ENCODE results near the gene PPP1R15B.

Gene PPP1R15B

DNA sequence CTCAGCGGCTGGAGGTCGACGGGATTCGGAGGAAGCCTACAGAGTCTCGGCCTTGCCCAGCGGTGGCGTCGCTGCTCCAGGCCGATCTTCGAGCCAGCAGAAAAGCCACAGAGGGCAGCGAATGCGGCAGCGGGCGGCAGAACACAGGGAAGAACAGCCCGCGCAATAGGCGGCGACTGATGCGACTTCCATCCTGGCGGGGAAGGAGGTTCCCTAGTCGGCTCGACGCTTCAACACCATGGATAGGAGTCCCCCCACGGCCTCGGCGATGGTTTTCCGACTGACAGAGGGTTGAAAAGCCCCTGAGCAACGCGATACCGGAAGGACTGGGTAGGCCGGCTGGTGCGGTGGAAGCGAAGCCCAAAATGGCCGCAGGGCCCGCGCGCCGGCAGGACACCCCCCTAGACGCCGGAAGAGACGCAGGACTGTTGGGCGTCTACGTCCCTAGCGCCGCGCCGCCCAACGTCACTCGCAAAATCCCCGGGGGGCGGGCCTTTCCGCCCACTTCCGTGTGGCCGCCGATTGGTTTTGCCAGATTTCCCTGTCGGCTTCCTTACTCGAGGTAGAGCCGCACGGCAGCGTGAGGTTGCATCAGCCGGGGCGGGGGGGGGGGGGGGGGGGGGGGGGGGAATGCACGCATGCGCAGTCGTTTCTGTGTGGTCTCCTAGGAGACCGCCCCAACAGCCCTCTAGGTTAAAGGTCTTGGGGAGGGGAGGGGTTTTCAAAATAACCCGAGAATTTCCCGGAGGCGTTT, at the start of gene PPP1R15B:
TSS of gene PPP1R15B (minus strand) at position 367 of the 754 bp plus-strand sequence. CDS start 406 bp downstream, outside the sequence.
- DNase-seq: peak; percentile 100

GRCh38 chr1:204460346-204460745, 48.7 kb upstream of the PPP1R15B start:
- no peak for DNase-seq

GRCh38 chr1:204459706-204460105, 48.1 kb upstream of the PPP1R15B start:
- DNase-seq: no peak

GRCh38 chr1:204457666-204458065, 46.0 kb upstream of the PPP1R15B start:
- no peak for DNase-seq

DNA sequence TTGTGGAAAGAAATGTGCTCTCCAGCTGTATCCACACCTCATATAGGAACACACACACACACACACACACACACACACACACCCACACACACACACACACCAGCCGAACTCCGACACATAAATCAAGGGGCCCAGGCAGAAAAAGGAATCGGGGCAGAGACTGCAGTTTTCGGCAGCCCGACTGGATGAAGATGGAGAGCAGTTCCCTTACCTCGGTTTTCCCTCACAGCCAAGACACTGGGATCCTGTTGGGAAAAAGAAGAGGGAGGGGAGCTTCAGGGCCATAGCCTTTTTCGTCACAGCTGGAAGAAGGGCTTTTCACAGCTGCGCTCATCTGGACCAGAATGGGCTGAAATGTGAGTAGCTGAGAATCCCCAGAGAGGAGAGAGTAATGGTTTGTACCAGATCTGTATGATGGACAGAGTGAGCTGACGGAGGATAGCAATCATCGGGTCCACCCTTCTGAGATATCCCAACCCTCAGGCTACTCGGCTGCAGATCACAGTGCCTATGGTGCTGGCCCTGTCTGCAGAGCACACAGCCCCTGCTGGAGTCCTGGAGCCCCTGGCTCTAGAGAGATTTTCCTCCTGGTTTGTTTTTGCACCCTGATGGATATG, 45.3 kb upstream of the PPP1R15B start:
- DNase-seq: peak; percentile 91

DNA sequence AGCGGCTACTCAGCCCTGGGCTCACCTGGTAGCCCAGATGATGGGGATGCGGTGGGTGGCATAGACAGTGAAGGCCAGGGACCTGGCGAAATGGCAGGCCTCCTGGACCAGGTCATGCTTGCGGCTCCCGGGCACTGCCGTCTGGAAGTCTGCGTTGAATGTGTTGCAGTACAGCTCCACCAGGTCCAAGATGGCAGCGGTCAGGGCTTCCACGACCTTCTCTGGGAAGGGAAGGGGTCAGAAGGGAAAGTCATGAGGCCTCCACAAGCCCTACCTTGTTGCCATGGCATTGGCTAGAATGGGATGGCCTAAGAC, 44.2 kb upstream of the PPP1R15B start:
- no peak for DNase-seq

DNA sequence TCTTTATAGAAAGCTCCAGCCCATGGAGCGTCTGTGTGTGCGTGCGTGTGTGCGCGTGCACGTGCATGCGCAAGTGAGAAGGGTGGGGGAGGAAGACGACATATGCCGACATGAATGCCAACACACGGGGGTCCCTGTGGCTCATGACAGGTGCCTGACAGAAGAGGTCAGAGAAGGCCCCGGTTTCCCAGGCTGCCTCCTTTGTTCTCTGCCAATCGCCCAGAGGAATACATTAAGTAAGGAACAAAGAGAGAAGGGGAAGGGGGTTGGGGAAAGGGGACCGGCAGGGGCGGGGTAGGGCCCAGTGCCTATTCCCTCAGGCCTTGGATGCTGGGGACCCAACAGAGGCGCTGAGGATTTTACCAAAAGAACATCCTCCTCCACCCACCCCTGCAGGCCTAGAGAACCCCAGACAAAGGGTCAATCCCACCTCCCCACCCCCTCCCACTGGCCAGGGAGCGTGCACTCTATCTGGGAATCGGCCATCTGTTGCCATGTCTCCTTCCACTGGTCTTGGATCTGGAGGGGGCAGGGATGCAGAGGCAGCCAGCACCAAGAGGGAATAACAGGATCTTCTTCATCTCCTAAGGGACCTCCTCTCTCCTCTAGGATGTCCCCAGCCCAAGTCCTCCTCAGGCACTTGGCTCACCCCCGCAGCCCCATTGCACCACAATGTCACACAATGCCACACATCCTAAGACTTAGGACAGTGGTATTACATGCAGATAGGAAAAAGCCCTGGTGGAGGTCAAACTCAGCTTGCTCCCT, 43.6 kb upstream of the PPP1R15B start:
- no peak for DNase-seq

GRCh38 chr1:204454476-204454875, 42.9 kb upstream of the PPP1R15B start:
- DNase-seq: no peak

- DNase-seq: no peak
Measured at GRCh38 chr1:204453141-204453772, 41.6 kb upstream of the PPP1R15B start.

DNA sequence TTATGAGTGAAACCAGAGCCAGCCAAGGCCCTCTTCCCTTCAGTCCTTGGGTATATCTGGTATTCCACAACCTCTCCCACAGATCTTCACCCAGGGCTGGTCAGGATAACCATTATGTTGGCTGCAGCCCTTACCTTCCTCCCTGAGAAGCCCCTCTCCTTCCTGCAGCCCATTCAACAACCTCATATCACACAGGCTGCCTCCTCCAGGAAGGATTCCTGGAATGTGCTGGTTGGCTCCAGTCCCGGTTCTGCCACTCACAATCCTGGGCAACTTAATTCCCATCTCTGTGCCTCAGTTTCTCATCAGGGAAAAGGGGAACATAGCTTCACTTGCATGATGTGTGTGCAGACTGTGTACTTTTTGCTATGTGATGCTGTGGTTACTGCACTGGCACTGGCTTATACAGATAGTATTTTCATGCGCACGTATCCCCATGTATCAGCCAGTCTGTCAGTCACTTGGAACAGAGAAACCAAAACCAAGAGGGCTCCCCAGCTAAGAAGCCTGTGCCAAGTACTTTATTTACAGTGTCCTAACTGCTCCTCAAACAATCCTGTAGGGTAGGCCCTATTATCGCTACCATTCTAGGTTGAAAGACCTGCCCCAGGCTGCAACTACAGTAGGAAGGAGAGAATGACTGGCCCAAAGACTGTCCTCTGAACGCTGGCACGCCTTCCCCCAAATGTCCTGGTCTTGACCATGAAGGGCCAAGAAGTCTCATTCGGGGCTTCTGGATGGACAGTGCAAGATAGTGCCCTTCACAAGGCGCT, 39.9 kb upstream of the PPP1R15B start:
- DNase-seq: no peak

- peak; percentile 60 for DNase-seq
Measured at GRCh38 chr1:204450461-204451257, 39.0 kb upstream of the PPP1R15B start.

GRCh38 chr1:204449678-204450280, 38.2 kb upstream of the PPP1R15B start:
- no peak for DNase-seq

DNA sequence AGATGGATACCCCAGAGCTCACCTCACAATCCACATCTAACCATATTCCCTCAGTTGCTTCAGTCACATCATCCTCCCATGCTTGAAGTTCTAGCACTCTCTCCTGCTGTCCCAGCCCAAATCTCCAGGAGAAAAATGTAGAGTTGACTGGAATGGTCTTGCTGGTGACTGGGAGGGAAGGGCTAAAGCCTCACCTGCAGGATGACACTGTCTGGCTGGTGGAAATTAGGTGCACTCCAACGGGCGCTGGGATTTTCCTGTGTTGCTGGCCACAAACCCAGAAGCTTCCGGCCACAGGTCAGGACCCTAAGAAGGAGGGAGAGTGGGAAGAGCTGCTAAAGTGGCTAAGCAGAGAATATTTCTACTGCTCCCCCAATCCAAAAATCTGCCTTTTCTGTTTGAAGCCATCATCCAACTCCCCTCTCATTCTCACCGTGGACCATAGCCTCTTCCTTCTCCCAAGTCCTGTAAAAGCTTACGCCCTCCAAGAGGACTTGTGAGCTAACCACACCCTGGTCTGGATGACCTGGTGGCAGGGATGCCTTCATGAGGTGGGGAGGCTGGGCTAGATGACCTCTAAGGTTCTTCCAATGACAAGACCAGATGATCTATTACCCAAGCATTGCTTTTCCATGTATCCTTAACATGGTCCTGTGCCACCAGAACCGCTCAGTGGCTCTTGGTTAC, 37.5 kb upstream of the PPP1R15B start:
- DNase-seq: no peak

- DNase-seq: no peak
Measured at GRCh38 chr1:204448344-204448964, 36.8 kb upstream of the PPP1R15B start.

- DNase-seq: no peak
Measured at GRCh38 chr1:204447736-204448135, 36.1 kb upstream of the PPP1R15B start.

GRCh38 chr1:204447190-204447589, 35.6 kb upstream of the PPP1R15B start:
- DNase-seq: no peak

GRCh38 chr1:204446413-204447111, 34.9 kb upstream of the PPP1R15B start:
- DNase-seq: peak; percentile 79

- no peak for DNase-seq
Measured at GRCh38 chr1:204445860-204446412, 34.3 kb upstream of the PPP1R15B start.
